Lower lobe of right lung (tissue), 2 donors: ENCODE data around the gene PDE7B. TPM values are rescaled to one million over a fixed set of nuclear protein-coding genes. Genes with fewer than 3 reads are reported as not detected.

Experiments used
- ATAC-seq, 2 donors: fragments of 200-7000 bp; cut with Tn5 transposase; one replicate each; pipeline ENCODE4 v1.9.1; 2020 to 2022; ENCODE audit warnings: mild to moderate bottlenecking in 2 of 2, moderate library complexity in 2 of 2
- DNase-seq: peaks from one replicate; pipeline ENCODE4 v3.0.0-alpha.2; 2020
- H3K27ac ChIP-seq: fragments of 200-600 bp; one replicate; pipeline ENCODE4 v1.8.0; 2022
- H3K27me3 ChIP-seq: fragments of 200-600 bp; one replicate; pipeline ENCODE4 v1.8.0; 2022; ENCODE audit warnings: low read depth
- H3K36me3 ChIP-seq: fragments of 200-600 bp; one replicate; pipeline ENCODE4 v1.8.0; 2022; ENCODE audit warnings: mild to moderate bottlenecking
- H3K4me1 ChIP-seq: fragments of 200-600 bp; one replicate; pipeline ENCODE4 v1.8.0; 2022
- H3K4me3 ChIP-seq: fragments of 200-600 bp; one replicate; pipeline ENCODE4 v1.8.0; 2022; ENCODE audit warnings: mild to moderate bottlenecking
- H3K9me3 ChIP-seq: fragments of 200-600 bp; one replicate; pipeline ENCODE4 v1.8.0; 2022
- CTCF ChIP-seq: fragments of 200-600 bp; IDR thresholded peaks from one replicate; pipeline ENCODE4 v1.8.0; 2022; ENCODE audit warnings: antibody characterized with exemption, mild to moderate bottlenecking
- intact Hi-C: fragments of 100-400 bp; cut with DNase I; formaldehyde crosslinking; loops from one replicate; pipeline ENCODE4 v1.11.0; 2022
- total RNA-seq: library from RNA; stranded (reverse); fragmentation: NEBNext Ultra II Directional; extraction: Animal tissue kit (Norgen Biotek cat#: 25700); gene quantifications from one replicate; pipeline ENCODE4 v1.2.1, GENCODE V29; 2021
- donor health status: DM: no; HTN: yes; CAD: no; lungs with severe emphysema.

The PDE7B gene
- total RNA-seq, 1 donor from 2014 or later, result 2.2 TPM

GRCh38 chr6:136063096-136063495 lies 211.6 kb downstream of the PDE7B start:
- Histone ChIP-seq H3K27ac (no peak overlapping the region), H3K27me3 (no peaks in the 10 kb centered on the region), H3K4me1 (peaks cover 10% of the 10 kb centered on the region), H3K36me3 (no peaks in the 10 kb centered on the region), H3K4me3 (no peak overlapping the region), H3K9me3 (no peaks in the 10 kb centered on the region)
- TF ChIP-seq CTCF, result no peak
- ATAC-seq (no peak), DNase-seq (no peak)
- intact Hi-C loops, result no loop called here

- Histone ChIP-seq H3K9me3 (no peaks in the 10 kb centered on the region), H3K4me3 (no peak overlapping the region), H3K4me1 (peaks cover 7% of the 10 kb centered on the region), H3K36me3 (no peaks in the 10 kb centered on the region), H3K27ac (no peak overlapping the region), H3K27me3 (no peaks in the 10 kb centered on the region)
- no peak for TF ChIP-seq CTCF
- DNase-seq (no peak), ATAC-seq (peak; percentile 62 to 73)
- intact Hi-C loops, result no loop called here
Measured at GRCh38 chr6:136066005-136066404, 214.5 kb downstream of the PDE7B start.

- intact Hi-C loops, result no loop called here
- no peaks in the 10 kb centered on the region for H3K9me3 ChIP-seq
- H3K27me3 ChIP-seq, result no peaks in the 10 kb centered on the region
- ATAC-seq (peak; percentile 19 to 82), DNase-seq (no peak)
- H3K36me3 ChIP-seq, result no peaks in the 10 kb centered on the region
- TF ChIP-seq CTCF, result no peak
- H3K4me3 ChIP-seq, result no peak overlapping the region
- H3K27ac ChIP-seq, result no peak overlapping the region
- H3K4me1 ChIP-seq, result peaks cover 7% of the 10 kb centered on the region
Measured at GRCh38 chr6:136067731-136068341, 216.3 kb downstream of the PDE7B start.

- DNase-seq (no peak), ATAC-seq (peak in 1 of 2 donors; percentile 44)
- H3K4me1 ChIP-seq, result peaks cover 7% of the 10 kb centered on the region
- no peaks in the 10 kb centered on the region for H3K27me3 ChIP-seq
- H3K4me3 ChIP-seq, result no peak overlapping the region
- H3K9me3 ChIP-seq, result no peaks in the 10 kb centered on the region
- no peak overlapping the region for H3K27ac ChIP-seq
- intact Hi-C loops, result no loop called here
- no peaks in the 10 kb centered on the region for H3K36me3 ChIP-seq
- no peak for TF ChIP-seq CTCF
Measured at GRCh38 chr6:136069119-136069518, 217.6 kb downstream of the PDE7B start.

GRCh38 chr6:136070815-136071214 lies 219.3 kb downstream of the PDE7B start:
- Histone ChIP-seq H3K9me3 (no peaks in the 10 kb centered on the region), H3K36me3 (no peaks in the 10 kb centered on the region), H3K4me3 (no peak overlapping the region), H3K27ac (no peak overlapping the region), H3K4me1 (peaks cover 7% of the 10 kb centered on the region), H3K27me3 (no peaks in the 10 kb centered on the region)
- intact Hi-C loops, result no loop called here
- no peak for TF ChIP-seq CTCF
- ATAC-seq, result no peak
- DNase-seq, result no peak
